Activated naive CD8-positive, alpha-beta T cell treated with anti-CD3 and anti-CD28 coated beads, Interleukin-2, amount 10 ng/mL, durations not matched to agents 7 days and 5 days (primary cell): ENCODE results near the gene SRPK2. TPM values are rescaled to one million over a fixed set of nuclear protein-coding genes. Genes with fewer than 3 reads are reported as not detected.

ENCODE experiments used
- ATAC-seq: fragments of 150-1000 bp; cut with Tn5 transposase; one replicate; pipeline ENCODE4 v1.10.0; 2021; ENCODE audit warnings: low read depth, moderate library complexity
- POLR2A ChIA-PET: fragments of 350-600 bp; sonication (Branson Sonifier 250); formaldehyde crosslinking; loops from one replicate; lab custom pipeline; 2021; ENCODE audit warnings: antibody characterized with exemption; lab: Charles Lee
- DNase-seq: peaks from one replicate; pipeline ENCODE4 v3.0.0; 2021
- H3K27ac Mint-ChIP-seq: one replicate; pipeline ENCODE4 v1.8.0; 2022; ENCODE audit warnings: mild to moderate bottlenecking, mixed read lengths
- H3K27me3 Mint-ChIP-seq: one replicate; pipeline ENCODE4 v1.8.0; 2022; ENCODE audit warnings: mild to moderate bottlenecking, moderate library complexity, mixed read lengths
- H3K36me3 Mint-ChIP-seq: one replicate; pipeline ENCODE4 v1.8.0; 2021; ENCODE audit warnings: mild to moderate bottlenecking, mixed read lengths
- H3K4me1 Mint-ChIP-seq: one replicate; pipeline ENCODE4 v1.8.0; 2021; ENCODE audit warnings: mixed read lengths
- H3K4me3 Mint-ChIP-seq: one replicate; pipeline ENCODE4 v1.8.0; 2022; ENCODE audit warnings: mild to moderate bottlenecking, moderate library complexity, mixed read lengths
- H3K9me3 Mint-ChIP-seq: one replicate; pipeline ENCODE4 v1.8.0; 2021; ENCODE audit warnings: mixed read lengths
- total RNA-seq, 2 experiments: library from RNA; stranded (reverse); gene quantifications; one replicate each; pipeline ENCODE4 v1.2.3, GENCODE V29; 2021

The SRPK2 gene
- total RNA-seq, 2 experiments from 2014 or later = 38.5 to 41.0 TPM

DNA sequence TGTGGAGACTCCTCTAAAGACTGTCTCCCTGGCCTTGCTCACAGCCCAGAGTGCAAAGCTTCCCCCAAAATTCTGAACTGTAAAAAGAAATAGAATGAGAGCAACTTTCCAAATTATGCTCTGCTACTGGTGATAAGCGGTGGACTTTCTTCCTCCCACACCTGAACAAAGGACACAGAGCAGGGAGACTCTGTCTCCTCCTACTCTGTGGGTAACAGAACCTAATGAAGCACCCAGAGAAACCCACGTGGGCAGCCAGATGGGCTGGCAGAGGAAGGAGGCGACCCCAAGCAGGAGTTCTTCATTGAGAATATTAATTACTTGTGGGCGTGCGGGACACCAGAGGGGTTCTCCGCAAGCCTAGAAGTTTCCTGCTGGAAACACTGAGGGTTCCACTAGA, 235.2 kb downstream of the SRPK2 start:
- no peak for ATAC-seq
- Mint-ChIP-seq H3K36me3 (peaks cover 3% of the 10 kb centered on the region), H3K4me3 (no peak overlapping the region), H3K27me3 (no peaks in the 10 kb centered on the region), H3K9me3 (no peaks in the 10 kb centered on the region), H3K27ac (no peak overlapping the region), H3K4me1 (no peaks in the 10 kb centered on the region)
- POLR2A ChIA-PET = no interaction called here
- DNase-seq = no peak

DNA sequence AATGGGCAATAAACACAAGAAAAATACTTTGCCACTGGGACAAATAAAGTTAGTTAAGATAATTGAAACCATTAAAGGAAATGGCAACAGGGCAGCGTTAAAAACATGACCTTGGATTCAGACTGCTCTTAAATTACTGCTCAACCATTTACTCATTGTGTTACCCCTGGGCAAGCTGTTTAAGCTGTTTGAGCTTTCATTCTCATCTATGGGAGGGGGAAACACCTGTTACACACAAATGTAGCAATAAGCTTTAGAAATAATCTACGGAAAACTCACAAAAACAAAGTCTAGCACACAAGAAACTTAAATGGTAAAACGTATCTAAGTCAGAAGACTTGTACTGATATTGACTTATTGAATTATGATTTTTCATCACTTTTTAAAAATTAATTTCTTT, 237.6 kb downstream of the SRPK2 start:
- Mint-ChIP-seq H3K4me1 (no peaks in the 10 kb centered on the region), H3K4me3 (no peak overlapping the region), H3K9me3 (no peaks in the 10 kb centered on the region), H3K27me3 (no peaks in the 10 kb centered on the region), H3K36me3 (peaks cover 3% of the 10 kb centered on the region), H3K27ac (no peak overlapping the region)
- ATAC-seq (no peak), DNase-seq (no peak)
- POLR2A ChIA-PET = no interaction called here

DNA sequence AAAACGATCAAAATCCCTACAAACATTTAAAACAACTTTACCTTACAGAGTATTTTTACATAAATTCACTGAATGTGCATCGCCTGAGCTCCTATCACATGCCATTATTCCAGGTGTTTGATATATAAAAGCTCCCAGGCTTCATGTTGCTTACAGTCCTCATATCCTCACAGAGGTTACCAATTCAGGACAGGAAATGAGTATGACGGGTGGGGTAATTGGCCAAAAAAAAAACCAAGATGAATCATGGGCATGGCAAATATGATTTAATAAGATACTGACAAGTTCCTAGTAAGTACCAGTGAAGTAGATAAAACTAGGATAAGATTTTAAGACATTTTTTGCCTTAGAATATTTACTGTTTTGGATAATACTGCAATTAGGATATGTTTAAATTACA, 238.9 kb downstream of the SRPK2 start:
- Mint-ChIP-seq H3K27ac (no peak overlapping the region), H3K4me3 (no peak overlapping the region), H3K27me3 (no peaks in the 10 kb centered on the region), H3K9me3 (no peaks in the 10 kb centered on the region), H3K4me1 (no peaks in the 10 kb centered on the region), H3K36me3 (peaks cover 3% of the 10 kb centered on the region)
- POLR2A ChIA-PET = no interaction called here
- ATAC-seq (no peak), DNase-seq (no peak)

DNA sequence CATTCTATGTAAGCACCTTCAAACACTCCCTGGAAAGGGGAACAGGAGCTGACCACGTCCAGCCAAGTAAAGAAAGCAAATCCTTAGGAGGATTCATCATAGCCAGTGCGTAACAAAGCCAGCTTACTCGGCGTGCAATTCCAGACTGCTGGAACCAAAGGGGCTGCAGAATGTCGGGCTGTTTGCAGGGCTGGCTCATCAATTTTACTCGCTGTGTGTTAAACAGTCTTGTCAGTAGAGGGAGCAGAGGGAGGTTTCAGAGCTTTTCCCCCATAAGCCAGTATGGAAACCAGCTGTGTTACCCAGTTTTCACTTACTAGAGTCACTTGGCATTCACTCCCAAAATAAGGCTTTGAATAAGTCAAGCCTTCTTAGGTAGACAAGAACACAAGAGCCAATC, 247.7 kb downstream of the SRPK2 start:
- peaks cover 6% of the 10 kb centered on the region for H3K4me1 Mint-ChIP-seq
- peaks cover 11% of the 10 kb centered on the region for H3K36me3 Mint-ChIP-seq
- H3K9me3 Mint-ChIP-seq = no peaks in the 10 kb centered on the region
- no peak overlapping the region for H3K4me3 Mint-ChIP-seq
- H3K27me3 Mint-ChIP-seq = no peaks in the 10 kb centered on the region
- DNase-seq (no peak), ATAC-seq (no peak)
- H3K27ac Mint-ChIP-seq = no peak overlapping the region
- POLR2A ChIA-PET = no interaction called here

DNA sequence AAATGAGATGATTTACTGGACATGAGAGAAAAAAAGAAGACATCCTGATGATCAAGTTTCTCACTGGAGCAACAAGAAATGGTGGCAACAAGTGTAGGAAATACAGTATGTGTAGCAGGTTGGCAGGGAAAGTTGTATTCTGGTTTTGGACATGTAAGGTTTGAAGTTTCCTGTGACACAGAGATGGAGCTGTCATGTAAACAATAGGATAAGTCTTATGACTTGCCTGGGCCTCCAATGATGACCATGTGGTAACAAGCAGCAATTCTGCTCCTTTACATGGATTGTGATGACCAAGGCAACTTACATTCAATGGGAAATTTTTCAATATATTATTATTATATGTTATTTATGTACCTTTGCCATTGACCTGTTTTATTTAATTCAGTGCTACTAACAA, 249.3 kb downstream of the SRPK2 start:
- POLR2A ChIA-PET = no interaction called here
- ATAC-seq (no peak), DNase-seq (no peak)
- no peak overlapping the region for H3K4me3 Mint-ChIP-seq
- no peaks in the 10 kb centered on the region for H3K9me3 Mint-ChIP-seq
- peaks cover 6% of the 10 kb centered on the region for H3K4me1 Mint-ChIP-seq
- peaks cover 13% of the 10 kb centered on the region for H3K36me3 Mint-ChIP-seq
- no peaks in the 10 kb centered on the region for H3K27me3 Mint-ChIP-seq
- H3K27ac Mint-ChIP-seq = no peak overlapping the region

- POLR2A ChIA-PET = no interaction called here
- Mint-ChIP-seq H3K4me3 (no peak overlapping the region), H3K27ac (no peak overlapping the region), H3K9me3 (no peaks in the 10 kb centered on the region), H3K4me1 (peaks cover 6% of the 10 kb centered on the region), H3K27me3 (no peaks in the 10 kb centered on the region), H3K36me3 (peaks cover 13% of the 10 kb centered on the region)
- ATAC-seq = no peak
- DNase-seq = no peak
These were observed 250.8 kb downstream of the SRPK2 start for GRCh38 chr7:105137898-105138297.

GRCh38 chr7:105136221-105136620, 252.5 kb downstream of the SRPK2 start:
- DNase-seq (no peak), ATAC-seq (no peak)
- POLR2A ChIA-PET = no interaction called here
- Mint-ChIP-seq H3K27me3 (no peaks in the 10 kb centered on the region), H3K36me3 (peaks cover 14% of the 10 kb centered on the region), H3K4me3 (no peak overlapping the region), H3K9me3 (no peaks in the 10 kb centered on the region), H3K4me1 (peaks cover 7% of the 10 kb centered on the region), H3K27ac (no peak overlapping the region)

GRCh38 chr7:105133986-105134655, 254.6 kb downstream of the SRPK2 start:
- H3K4me1 Mint-ChIP-seq = peaks cover 8% of the 10 kb centered on the region
- H3K27me3 Mint-ChIP-seq = no peaks in the 10 kb centered on the region
- DNase-seq (no peak), ATAC-seq (no peak)
- no peak overlapping the region for H3K4me3 Mint-ChIP-seq
- no peaks in the 10 kb centered on the region for H3K9me3 Mint-ChIP-seq
- H3K36me3 Mint-ChIP-seq = peaks cover 16% of the 10 kb centered on the region
- no peak overlapping the region for H3K27ac Mint-ChIP-seq
- POLR2A ChIA-PET = no interaction called here

GRCh38 chr7:105133358-105133757, 255.4 kb downstream of the SRPK2 start:
- no peak for DNase-seq
- H3K9me3 Mint-ChIP-seq = no peaks in the 10 kb centered on the region
- H3K4me3 Mint-ChIP-seq = no peak overlapping the region
- no peaks in the 10 kb centered on the region for H3K27me3 Mint-ChIP-seq
- POLR2A ChIA-PET = no interaction called here
- peaks cover 15% of the 10 kb centered on the region for H3K36me3 Mint-ChIP-seq
- no peak for ATAC-seq
- peaks cover 6% of the 10 kb centered on the region for H3K4me1 Mint-ChIP-seq
- no peak overlapping the region for H3K27ac Mint-ChIP-seq

- DNase-seq (no peak), ATAC-seq (no peak)
- Mint-ChIP-seq H3K9me3 (no peaks in the 10 kb centered on the region), H3K4me1 (peaks cover 6% of the 10 kb centered on the region), H3K4me3 (no peak overlapping the region), H3K36me3 (peaks cover 11% of the 10 kb centered on the region), H3K27me3 (no peaks in the 10 kb centered on the region), H3K27ac (no peak overlapping the region)
- POLR2A ChIA-PET = no interaction called here
These were observed 255.9 kb downstream of the SRPK2 start for GRCh38 chr7:105132835-105133234.

DNA sequence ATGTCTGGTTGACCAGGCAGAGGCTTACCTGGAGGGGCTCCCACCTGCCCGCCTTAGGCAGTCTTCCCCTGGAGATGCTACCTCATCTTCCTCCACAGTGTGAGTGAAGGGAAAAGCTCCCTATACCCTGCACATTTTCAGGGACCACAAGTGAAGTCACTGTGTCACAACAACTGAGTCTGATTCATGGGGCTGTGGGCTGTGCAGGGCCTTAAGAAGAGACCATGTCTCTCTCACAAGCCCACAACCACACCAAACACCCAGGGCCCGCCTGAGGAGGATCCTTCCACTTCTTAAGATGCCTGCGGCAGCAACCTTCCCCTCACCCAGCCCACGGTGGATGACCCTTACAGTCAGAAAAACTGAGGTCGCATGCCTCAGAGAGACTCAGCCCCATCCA, 256.4 kb downstream of the SRPK2 start:
- Mint-ChIP-seq H3K36me3 (peaks cover 9% of the 10 kb centered on the region), H3K4me3 (no peak overlapping the region), H3K9me3 (no peaks in the 10 kb centered on the region), H3K27me3 (no peaks in the 10 kb centered on the region), H3K4me1 (peaks cover 6% of the 10 kb centered on the region), H3K27ac (no peak overlapping the region)
- POLR2A ChIA-PET = no interaction called here
- ATAC-seq (no peak), DNase-seq (no peak)

DNA sequence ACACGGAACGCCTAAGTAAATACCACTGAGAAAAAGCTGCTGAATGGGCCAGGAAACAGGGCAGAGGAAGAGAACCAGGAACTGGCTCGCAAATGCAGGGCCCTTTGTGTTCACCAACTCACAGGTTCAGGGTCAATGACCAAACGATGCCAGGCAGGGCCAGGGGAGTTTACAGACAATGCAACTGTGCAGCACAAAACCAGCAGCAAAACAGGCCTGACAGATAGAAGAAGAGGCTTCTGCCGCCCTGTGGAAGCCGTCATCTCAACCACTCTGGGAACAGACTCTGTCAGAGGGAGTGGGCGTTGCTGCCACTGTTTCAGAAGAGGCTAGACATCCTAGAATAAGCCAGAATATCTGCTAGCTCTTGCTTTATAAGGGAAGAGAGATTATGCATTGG, 256.8 kb downstream of the SRPK2 start:
- no peak overlapping the region for H3K27ac Mint-ChIP-seq
- POLR2A ChIA-PET = no interaction called here

GRCh38 chr7:105131033-105131656, 257.6 kb downstream of the SRPK2 start:
- Mint-ChIP-seq H3K9me3 (no peaks in the 10 kb centered on the region), H3K4me1 (peaks cover 7% of the 10 kb centered on the region), H3K36me3 (peaks cover 11% of the 10 kb centered on the region), H3K4me3 (no peak overlapping the region), H3K27ac (no peak overlapping the region), H3K27me3 (no peaks in the 10 kb centered on the region)
- no peak for DNase-seq
- POLR2A ChIA-PET = no interaction called here
- ATAC-seq = no peak

More for the DNA sequence above, 256.8 kb downstream of the SRPK2 start:
- H3K36me3 Mint-ChIP-seq = peaks cover 9% of the 10 kb centered on the region
- no peaks in the 10 kb centered on the region for H3K27me3 Mint-ChIP-seq
- ATAC-seq (no peak), DNase-seq (no peak)
- H3K9me3 Mint-ChIP-seq = no peaks in the 10 kb centered on the region
- peaks cover 9% of the 10 kb centered on the region for H3K4me1 Mint-ChIP-seq
- H3K4me3 Mint-ChIP-seq = no peak overlapping the region

GRCh38 chr7:105130580-105130979, 258.1 kb downstream of the SRPK2 start:
- Mint-ChIP-seq H3K4me3 (no peak overlapping the region), H3K27me3 (no peaks in the 10 kb centered on the region), H3K27ac (no peak overlapping the region), H3K9me3 (no peaks in the 10 kb centered on the region), H3K4me1 (peaks cover 7% of the 10 kb centered on the region), H3K36me3 (peaks cover 15% of the 10 kb centered on the region)
- DNase-seq = no peak
- ATAC-seq = no peak
- POLR2A ChIA-PET = no interaction called here
